NB4 (cell line): Measurements from ENCODE around the gene HIVEP2.

Source experiments
- DNase-seq: peaks from one replicate; pipeline ENCODE4 v3.0.0; 2010; ENCODE audit warnings: low read depth
- H3K4me3 ChIP-seq: one replicate; pipeline ENCODE4 v1.5.1; 2011; ENCODE audit warnings: mild to moderate bottlenecking, low read depth, low read length, moderate library complexity
- MAX ChIP-seq: IDR thresholded peaks from 2 replicates; pipeline ENCODE4 v1.6.1; 2011; ENCODE audit warnings: low read depth, low read length
- MYC ChIP-seq: IDR thresholded peaks from 2 replicates; pipeline ENCODE4 v1.6.1; 2011; ENCODE audit warnings: low read depth, low read length
- POLR2A ChIP-seq: IDR thresholded peaks from 2 replicates; pipeline ENCODE4 v1.6.1; 2011; ENCODE audit warnings: mild to moderate bottlenecking; ENCODE audit not compliant: insufficient read length; ENCODE audit errors: extremely low read depth
- TF ChIP-seq, protein P1 (sequence below): IDR thresholded peaks from one replicate; pipeline ENCODE4 v1.5.1; 2012; ENCODE audit warnings: low read depth, low read length

Gene HIVEP2

DNA sequence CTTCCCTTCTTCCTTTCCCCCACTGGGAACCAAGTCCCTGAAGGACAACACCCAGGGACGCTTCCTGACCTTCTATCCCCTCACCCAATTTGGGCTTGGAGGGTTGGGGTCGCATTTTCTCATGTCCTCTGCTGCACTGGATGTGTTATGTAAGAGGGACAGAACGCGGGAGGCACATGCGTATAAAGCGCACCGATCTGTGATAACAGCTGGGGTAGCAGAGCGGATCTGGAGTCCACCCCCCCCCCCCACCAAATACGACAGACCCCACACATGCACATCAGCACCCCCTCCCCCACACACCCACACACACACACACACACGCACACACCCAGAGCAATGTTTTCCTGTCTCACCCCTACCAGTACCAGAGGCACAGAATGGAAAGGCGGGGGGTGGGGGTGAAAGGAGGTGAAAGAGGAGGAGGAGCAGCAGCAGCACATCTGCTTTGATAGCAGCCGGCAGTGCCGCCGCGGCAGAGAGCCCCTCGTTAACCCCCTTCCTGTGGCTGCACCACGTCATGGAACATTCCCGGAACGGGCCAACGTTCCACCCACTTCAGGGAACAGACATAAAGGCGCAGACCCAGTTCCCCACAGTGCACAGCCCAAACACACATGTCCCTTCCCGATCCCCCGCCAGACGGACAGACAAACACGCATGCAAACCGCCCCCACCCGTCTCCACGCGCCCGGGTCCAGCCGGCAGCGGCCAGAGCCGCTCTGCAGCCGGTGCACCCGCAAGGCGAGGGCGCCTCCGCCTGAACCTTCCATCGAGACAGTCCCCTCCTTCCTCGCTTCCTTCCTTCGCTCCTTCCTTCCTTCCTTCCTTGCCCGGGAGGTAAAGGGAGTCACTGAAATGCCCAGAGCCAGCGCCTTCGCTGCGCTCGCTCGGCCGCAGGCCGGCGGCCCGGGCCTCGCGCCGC, 590 bp downstream of the HIVEP2 start:
- peak overlapping the region; percentile 81 for H3K4me3 ChIP-seq
- peak; percentile 88 for DNase-seq
- TF ChIP-seq, protein P1, sequence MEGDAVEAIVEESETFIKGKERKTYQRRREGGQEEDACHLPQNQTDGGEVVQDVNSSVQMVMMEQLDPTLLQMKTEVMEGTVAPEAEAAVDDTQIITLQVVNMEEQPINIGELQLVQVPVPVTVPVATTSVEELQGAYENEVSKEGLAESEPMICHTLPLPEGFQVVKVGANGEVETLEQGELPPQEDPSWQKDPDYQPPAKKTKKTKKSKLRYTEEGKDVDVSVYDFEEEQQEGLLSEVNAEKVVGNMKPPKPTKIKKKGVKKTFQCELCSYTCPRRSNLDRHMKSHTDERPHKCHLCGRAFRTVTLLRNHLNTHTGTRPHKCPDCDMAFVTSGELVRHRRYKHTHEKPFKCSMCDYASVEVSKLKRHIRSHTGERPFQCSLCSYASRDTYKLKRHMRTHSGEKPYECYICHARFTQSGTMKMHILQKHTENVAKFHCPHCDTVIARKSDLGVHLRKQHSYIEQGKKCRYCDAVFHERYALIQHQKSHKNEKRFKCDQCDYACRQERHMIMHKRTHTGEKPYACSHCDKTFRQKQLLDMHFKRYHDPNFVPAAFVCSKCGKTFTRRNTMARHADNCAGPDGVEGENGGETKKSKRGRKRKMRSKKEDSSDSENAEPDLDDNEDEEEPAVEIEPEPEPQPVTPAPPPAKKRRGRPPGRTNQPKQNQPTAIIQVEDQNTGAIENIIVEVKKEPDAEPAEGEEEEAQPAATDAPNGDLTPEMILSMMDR = no peak
- TF ChIP-seq MAX (peak; percentile 68), POLR2A (peak; percentile 42), MYC (peak; percentile 70; the same call in 1 of the 2 replicates)

GRCh38 chr6:142943711-142944123, 1.3 kb downstream of the HIVEP2 start:
- peak; percentile 80 for DNase-seq
- peak overlapping the region; percentile 81 for H3K4me3 ChIP-seq
- no peak for TF ChIP-seq MAX
- no peak for TF ChIP-seq MYC
- TF ChIP-seq POLR2A = no peak
- TF ChIP-seq, protein P1 = no peak

DNA sequence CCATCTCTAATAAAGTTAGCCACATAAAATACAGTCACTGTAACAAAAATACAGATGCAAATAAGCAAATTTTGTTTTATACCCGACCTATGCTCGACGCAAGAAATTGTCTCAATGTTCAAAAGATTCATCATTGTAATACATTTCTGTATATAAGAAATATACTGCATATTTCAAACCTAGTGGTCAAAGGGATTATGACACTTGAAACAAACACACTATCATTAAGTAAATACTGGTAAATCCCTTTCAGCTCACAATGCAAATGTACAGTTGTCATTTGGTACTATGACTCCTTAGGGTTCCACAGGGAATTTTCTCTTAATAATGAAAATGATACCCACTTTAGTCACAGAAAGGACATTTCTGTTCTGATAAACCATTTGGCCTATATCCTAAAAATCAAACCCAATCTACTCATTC, 2.2 kb downstream of the HIVEP2 start:
- TF ChIP-seq, protein P1 = peak; percentile 7
- TF ChIP-seq POLR2A (no peak), MYC (no peak)
- DNase-seq = peak; percentile 63
- H3K4me3 ChIP-seq = peak overlapping the region; percentile 81

DNA sequence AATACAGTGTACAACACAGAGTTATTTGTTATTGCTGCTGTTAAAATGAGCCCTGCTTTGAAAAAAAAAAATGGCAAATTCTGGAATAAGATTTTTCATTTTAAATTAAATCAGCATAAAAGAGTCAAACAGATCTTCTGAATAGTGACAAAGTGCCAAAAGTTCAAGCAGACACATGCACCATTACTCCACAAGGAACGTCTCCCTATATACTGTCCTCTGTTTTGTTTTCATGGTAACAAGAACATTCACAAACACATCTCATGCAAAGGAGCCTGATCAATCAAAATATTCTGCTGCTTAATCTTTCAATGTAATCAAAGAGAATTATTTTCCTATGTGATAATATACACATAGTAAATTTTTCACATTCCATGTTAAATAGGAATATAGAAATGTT, 2.7 kb downstream of the HIVEP2 start:
- DNase-seq = no peak
- no peak for TF ChIP-seq POLR2A
- TF ChIP-seq MYC = no peak
- no peak for TF ChIP-seq MAX
- TF ChIP-seq, protein P1 = no peak
- H3K4me3 ChIP-seq = no peak overlapping the region

GRCh38 chr6:142941018-142941417, 4.0 kb downstream of the HIVEP2 start:
- no peak overlapping the region for H3K4me3 ChIP-seq
- no peak for DNase-seq
- TF ChIP-seq POLR2A = no peak
- no peak for TF ChIP-seq MAX
- TF ChIP-seq, protein P1 = no peak
- TF ChIP-seq MYC = no peak

GRCh38 chr6:142940487-142940886, 4.5 kb downstream of the HIVEP2 start:
- no peak for TF ChIP-seq MYC
- DNase-seq = no peak
- H3K4me3 ChIP-seq = no peak overlapping the region
